H4 (cell line): ENCODE results near the gene RAB44. TPM values are rescaled to one million over a fixed set of nuclear protein-coding genes. Genes with fewer than 3 reads are reported as not detected.

Experiments
- DNase-seq: peaks from one replicate; pipeline ENCODE4 v3.0.0-alpha.2; 2015; ENCODE audit warnings: low spot score
- total RNA-seq: library from RNA; depleted of rRNA; stranded (reverse); fragments of >200 nt; shearing (Covaris generic); gene quantifications from 2 replicates; pipeline ENCODE4 v1.2.3, GENCODE V29; 2014

The RAB44 gene
- total RNA-seq, 1 experiment from 2014 or later = not detected

DNA sequence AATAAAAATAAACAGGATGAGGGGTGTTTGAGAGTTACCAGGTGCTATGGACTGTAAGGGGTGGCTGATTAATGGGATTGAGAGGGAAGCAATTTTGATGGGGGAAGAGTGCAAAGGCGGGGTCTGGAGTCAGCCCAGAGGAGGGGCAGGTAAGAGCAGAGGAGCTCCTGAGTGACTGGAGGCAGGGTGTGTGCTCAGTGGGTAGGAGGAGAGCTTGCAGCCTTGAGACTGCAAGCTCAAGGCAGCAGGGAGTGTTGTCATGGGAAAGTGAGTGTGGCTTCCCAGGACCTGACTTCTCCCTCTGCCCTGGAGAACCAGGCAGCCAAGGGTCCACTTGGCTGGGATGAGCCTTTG, 54.2 kb downstream of the RAB44 start:
- no peak for DNase-seq

DNA sequence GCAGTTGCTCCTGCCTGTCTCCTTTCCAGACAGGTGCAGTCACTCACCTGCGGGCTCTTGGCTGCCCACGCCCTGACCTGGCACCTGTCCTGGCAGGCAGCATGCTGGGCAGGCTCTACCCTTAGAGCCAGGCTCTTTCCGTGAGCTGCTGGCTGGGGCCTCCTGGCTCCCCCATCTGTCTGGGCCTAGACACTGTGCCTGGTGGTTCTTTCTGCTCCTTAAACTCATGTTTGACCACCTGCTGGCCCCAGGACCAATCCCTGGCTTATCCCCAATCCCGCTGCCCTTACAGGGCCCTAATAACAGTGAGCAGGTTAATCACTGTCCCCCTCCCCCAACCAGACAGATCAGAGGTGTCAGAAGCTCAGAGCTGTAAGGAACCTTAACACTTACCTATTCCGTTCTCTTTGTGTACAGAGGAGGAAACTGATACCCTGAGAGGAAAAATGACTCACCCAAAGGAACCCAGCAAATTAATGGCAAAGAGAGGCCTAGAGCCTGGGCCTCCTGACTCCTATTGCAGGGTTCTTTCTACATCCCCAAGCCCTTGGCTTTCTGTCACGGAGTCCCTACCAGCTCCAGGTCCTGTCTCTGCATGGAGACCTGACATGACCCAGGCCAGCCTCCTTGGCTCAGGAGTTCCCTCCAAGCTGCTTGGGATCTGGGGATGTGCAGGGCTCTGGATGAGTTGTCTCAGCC, 54.7 kb downstream of the RAB44 start:
- DNase-seq = no peak

DNA sequence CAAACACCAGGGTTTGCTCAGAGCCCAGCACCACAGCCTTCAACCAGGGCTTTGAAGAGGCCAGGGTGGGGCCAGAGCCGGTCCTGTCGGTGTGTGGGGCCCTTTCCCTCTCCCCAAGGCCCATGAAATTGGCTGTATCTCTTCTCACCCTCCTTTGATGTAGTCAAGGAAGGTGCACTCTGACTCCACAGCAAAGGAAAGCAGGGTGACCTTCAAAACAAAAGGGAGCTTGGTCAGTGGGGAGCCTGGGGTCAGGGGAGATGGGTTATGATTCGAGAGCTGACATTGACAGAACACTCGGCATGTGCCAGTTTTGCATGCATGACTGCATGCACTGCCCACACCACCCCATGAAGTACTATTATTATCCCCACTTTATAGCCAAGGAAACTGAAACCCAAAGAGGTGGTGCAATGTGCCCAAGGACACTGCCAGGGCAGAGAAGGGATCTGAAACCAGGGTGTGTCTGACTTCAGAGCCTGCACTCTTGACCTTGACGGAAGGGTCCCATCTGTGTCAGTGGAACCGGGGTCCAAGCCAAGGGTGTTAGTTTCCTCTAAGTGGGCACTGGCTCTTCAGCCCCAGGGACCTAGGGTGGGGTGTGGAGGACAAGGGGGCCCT, 55.4 kb downstream of the RAB44 start:
- DNase-seq = no peak

DNA sequence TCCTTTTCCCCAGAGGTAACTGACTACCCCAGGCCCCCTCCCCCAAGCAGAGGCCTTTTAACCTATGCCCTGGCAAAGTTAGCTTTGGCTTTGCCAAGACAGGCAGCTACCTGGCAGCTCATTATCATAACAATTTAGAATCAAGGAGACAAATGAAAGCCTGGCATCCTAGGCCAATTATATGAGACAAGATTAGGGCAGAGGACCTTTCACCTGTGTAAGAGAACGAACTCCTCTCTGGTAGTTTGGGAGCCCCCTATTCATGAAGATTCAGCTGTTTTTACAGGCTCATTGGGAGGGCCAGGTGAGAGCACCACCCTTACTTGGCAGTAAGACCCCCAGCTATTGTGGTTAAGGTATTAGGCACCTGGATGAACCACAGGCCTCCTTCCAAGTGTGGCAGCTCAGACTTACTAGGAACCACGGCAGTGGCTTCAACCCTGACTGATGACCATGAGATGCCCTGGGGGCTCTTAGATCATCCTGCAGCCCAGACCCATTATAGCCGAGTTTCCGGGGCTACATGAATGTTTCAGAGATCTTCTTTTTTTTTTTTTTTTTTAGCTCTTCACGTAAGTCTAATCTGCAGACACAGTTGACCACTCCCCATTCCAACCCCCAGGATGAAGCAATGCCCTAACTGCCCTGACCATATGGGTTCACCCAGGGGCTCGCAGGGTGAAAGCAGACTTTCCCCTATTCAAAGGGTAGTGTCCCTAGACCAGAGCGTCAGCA, 56.2 kb downstream of the RAB44 start:
- DNase-seq = no peak

DNA sequence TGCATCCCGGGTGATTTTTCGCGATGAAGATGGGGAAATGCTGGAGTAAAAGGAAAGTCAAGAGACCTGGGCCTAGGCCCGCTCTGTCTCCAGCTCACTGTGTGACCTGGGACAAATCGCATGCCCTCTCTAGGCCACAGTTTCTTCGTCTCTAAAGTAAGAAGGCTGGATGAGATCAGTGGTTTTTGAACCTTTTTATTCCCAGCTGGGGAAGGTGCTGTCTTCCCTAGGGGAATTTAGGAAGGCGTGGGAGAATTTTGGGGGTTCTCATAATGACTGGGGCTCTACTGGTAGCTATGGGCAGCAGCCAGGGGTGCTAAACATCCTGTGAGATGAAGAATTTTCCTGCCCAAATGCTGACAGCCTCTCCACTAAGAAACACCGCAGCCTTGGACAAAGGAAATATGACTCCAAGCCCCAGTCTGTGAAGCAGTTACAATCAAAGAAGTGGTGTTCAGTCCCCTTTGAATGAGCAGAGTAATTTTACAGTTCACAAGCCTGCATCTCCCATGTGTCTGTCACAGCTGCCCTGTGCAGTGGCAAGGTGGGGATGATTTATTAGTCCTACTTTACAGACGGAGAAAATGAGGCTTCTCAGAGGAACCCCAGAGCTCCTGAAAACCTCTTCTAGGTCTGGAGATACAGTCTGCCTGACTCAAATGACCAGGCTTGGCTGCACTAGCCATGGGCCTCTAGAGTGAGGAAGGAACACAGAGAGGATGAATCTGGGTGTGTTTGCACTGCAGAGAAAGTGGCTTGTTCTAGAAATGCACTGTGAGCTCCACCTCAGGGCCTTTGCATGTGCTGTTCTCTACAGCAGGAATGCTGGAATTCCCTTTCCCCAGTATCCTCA, 57.2 kb downstream of the RAB44 start:
- no peak for DNase-seq

DNA sequence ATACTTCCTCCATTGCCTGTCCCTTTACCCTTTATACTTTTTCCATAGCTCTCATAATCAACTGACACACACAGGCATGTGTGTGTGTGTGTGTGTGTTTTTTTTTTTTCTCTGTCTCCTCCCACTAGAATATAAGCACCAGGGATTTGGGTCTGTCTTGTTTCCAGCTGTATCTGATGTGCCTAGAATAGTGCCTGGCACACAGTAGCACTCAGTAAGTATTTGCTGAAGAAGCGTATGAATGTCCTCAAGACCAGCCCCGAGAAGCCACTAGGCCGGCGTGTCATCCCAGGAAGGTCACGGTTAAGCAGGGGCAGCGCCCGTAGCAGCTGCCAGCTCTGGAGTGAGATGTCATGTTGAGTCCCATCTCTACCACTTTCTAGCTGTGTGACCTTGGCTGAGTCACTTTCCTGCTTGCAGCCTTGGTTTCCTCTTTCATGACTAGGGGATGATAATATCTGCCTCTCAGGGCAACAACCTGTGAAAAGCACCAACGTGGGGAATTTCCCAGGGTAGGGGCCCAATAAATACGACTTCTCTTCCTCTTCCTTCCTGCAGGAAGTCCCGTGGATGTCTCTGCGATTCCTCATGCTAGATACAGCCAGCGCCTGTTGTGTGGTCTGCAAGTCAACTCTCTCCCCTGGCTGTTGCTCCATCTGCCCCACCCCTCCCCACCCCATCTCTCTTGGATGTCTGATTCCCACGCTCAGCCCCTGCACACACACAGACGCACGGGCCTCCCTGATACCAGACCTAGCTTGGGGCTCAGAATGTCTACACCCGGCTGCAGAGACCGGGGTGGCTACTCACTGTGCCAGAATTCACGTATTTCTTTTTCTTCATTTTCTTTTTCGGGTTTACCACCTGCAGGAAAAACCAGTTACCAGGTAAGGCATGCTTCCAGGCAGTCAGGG, 58.1 kb downstream of the RAB44 start:
- no peak for DNase-seq

DNA sequence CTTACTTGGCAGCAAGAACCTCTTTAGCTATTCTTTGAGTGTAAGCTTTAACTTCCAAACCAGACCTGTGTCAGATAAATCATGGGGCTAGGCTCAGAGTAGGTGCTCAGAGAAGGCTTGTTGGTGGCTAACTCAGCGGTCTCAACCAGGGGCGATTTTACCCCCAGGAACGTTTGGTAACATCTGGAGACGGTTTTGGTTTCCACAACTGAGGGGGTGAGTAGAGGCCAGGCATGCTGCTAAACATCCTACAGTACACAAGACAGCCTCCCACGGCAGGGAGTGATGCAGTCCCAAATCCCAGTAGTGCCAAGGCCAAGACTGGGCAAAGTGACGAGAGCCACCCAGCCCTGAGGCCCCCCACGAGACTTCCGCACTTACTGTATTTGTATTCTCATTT, 59.2 kb downstream of the RAB44 start:
- DNase-seq = no peak

DNA sequence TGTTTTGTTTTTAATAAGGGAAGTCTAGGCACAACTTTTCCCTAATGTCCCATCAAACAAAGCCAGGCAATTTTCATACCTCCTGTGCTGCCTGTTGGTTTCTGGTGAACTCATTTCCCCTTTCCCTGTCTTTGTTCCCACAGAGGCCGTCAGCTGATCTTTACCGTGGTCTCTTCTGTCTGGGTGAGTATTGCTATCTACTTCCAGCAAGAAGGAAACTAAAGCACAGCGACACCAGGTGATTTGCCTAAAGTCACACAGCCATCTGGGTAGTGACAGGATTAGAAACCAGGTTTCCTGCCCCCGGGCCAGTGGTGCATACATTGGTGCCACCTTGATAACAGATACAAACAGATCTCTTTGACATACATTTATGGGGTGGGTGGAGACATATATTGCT, 59.6 kb downstream of the RAB44 start:
- no peak for DNase-seq

DNA sequence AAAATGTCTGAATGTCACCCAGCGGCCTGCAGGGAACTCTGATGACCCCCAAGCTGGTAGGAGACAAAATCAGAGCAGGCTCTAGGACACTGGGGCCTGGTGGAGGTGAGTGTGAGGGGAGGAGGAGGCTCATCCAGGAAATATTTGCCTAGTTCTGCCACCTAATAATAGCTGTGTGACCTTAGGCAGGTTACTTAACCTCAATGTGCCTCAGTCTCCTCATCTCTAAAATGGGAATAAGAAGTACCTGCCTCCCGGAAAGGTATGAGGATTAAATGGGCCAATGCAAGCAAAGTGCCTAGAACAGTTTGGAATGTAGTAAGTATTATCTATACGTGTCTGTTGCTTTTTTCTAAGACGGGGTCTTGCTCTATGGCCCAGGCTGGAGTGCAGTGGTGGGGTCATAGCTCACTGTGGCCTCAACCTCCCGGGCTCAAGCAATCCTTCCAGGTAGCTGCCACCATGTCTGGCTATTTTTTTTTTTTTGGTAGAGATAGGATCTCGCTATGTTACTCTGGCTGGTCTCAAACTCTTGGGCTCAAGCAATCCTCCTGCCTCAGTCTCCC, 60.4 kb downstream of the RAB44 start:
- no peak for DNase-seq

DNA sequence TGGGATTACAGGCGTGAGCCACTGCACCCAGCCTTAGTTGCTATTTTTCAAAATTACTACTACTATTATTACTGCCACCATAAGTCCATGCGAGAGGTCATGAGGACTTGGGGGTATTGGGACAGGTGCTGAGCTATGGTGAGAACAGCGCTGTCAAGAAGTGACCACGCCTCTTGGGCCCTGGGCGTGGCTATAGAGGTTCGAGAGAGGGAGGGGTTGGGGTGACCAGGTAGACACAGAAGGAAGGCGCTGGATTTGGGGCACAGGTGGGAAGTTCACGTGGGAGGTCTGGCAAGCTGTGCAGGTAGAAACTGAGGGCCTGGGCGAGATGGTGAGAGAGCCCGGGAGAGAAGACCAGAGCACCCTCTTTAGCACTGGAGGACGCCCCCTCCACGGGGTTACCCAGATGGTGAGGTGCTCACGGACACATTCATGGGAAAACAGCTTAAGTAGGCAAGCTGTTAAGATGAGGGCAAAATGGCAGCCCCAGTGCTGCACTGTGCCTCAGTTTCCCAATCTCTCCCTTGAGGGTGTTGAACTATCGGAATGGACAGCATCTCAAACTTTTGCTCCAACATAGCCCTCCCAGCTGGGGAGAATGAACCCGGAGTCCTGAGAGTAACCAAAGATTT, 61.0 kb downstream of the RAB44 start:
- no peak for DNase-seq

DNA sequence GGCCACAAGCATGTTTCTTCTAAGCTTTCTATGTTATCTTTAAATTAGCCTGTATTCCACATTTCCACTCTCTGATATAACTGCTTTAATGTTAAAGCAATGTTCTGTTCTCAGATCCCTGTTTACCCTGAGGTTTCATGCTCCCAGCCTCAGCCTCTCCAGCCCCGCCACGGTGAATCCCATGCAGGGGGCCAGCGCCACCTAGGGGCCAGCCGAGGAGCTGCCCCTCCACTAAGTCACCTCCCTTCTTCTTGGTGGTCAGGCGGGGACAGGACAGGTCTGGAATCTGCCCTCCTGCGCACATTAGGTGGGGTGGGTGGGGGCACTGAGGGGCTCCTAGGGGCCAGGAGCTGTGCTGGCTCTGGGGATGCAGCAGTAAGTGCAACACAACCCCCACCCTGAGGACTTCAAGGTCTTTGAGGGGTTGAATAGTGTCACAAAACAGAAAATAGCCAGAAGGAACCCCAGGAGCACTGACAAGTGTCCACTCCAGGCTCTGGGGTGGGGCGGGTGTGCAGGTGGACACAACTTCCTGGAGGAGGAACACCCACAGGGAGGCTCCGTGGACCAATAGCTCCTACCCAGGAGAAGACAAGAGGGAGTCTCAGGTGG, 61.6 kb downstream of the RAB44 start:
- peak; percentile 50 for DNase-seq

DNA sequence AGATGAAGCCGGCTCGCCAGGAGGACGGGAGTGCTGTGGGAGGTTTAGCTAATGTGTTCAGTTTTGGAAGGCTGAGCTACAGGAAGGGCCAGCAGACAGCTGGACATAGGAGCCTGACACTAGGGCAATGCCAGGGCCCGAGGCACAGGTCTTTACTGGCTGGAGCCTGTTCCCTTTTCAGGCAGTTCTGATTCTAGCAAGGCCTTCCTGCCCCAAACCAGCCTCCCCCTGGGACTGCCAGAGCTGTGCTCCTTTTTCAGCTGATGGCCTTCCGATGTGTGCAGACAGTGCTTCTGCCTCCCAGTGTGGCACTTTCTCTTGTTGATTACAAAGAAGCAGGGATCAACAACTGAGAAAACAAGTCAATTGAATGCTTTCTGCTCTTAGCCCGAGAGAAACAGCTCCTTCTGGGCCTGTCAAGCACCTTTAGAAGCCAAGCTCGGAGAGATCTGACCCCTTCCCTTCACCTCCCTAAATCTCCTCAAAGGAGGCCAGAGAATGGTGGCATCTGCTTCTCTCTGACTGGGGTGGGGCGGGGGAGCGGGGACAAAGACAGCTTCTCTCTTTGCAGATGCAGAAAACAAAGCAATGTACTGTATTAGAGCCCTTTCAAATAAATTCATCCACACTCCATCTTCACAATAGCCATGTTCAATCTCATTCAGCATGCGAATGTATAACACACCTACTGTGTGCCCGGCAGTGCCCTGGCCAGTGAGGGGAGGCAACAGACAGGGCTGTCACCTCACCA, 63.2 kb downstream of the RAB44 start:
- no peak for DNase-seq

DNA sequence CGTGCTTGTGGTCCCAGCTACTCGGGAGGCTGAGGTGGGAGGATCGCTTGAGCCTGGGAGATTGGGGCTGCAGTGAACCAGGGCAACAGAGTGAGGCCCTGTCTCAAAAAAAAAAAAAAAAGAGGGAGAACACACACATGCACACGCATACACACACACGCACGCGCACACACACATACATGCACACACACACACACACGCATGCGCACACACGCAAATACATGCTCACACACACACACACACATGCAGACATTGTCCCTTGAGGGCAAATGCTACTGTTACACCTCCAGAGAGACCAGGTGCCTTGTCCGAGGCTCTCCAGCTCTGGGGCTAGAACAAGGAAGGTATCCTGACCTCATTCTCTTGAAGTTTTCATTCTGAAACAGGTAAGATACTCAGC, 64.5 kb downstream of the RAB44 start:
- no peak for DNase-seq

DNA sequence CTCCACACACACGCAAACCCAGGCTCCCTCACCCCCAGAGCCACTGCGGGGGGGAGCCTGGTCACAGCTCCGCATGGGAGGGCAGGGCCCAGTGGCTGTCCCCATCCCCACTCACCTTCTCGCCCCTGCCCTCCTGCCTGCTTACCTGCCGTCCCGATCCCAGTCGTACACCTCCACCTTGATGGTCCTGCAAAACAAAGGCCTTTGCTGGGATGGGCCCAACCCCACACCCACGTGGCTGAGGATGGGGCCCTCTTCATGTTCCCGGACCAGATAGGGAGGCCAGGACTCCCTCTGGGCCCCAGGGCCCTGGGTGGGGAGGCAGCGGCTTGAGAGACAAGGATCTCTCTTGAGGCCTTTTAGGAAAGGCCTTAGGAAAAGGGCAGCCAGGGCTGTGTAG, 67.6 kb downstream of the RAB44 start:
- no peak for DNase-seq

DNA sequence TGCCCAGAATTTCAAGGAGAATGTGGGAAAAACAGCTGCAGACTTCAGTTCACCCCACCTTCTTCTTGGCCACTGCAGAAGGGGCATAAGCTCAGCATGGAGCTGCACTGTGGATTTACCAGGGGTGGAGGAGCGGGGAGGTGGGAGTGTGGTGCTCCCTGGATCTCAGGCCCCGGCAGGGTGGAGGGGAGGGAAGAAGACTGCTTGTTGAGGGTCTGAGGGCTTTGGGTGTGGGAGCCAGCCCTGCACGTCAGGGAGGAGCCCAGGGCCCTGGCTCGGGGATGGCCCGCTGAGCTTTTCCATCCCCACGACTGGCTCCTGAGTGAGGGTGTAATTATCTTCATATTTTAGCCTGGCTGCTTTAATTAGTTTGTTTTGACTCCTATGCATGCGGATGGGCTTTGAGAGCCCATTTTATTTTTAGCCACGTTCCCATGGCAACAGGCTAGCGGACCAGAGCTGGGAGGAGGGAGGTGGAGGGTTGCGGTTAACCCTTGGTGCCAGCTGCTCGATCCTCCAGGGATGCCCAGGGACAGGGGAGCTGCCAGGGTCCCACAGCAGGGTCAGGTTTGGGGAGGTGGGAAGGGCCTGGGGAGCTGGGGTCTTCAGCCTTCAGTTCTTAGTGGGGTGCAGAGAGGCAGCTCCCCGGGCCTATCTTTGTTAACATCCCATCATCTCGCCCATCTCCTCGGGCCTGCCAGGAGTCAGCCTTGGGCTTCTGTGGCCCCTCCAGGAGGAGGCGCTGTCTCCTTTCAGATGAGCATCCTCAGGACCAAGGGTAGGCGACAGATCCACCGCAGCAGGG, 68.2 kb downstream of the RAB44 start:
- peak; percentile 64 for DNase-seq

DNA sequence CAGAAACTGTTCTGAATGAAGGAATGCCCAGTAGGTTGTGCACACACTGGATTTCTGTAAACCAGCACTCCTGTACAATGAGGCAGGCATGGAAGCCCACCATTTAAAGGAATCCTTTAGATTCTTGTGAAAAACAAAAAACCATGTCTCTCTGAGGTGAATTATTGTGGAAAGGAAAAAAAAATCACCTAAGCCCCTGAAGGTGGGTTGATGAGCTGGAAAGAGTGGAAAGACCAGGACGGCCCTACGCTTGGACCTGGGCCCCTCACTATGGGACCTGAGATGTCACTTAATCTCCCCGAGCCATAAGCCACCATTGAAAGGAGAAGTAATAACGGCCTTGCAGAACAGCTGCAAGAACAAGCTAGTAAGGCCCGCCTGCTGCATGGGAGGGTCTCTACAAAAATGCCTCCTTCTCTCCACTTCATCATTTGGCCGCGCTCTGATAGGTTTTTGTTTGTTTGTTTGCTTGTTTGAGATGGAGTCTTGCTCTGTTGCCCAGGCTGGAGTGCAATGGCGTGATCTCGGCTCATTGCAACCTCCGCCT, 68.8 kb downstream of the RAB44 start:
- no peak for DNase-seq

DNA sequence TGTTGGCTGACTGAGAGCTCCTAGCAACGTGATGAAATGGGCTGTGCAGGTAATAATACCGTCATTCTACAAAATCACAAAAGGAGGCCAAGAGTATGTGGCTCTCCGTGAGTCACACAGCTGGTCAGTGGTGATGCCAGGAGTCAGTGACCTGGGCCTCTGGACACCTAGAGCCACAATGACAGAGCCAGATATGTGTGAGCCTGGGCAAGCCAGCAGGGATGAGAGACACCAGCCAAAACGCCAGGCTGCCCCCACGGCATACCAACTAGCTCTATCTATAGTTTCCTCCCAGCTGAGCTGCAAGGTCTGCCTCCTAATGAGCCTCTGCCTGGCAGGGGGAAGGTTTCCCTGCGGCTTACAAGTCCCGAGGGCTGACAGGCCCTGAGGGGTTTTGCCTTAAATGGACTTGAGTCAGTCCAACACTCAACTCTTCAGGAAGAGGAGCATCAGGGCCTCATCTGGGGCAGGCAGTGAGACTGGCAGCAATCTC, 71.6 kb downstream of the RAB44 start:
- DNase-seq = no peak
